MCF 10A (cell line): ENCODE measurements around the gene GLRB. TPM values are rescaled to one million over a fixed set of nuclear protein-coding genes. Genes with fewer than 3 reads are reported as not detected.

Source experiments
- BruUV-seq: library from RNA; stranded (reverse); fragments of 400-500 nt; replicated peaks from 2 replicates; lab custom pipeline; 2021; lab: Mats Ljungman, UMichigan
- CTCF ChIA-PET: fragments of 300-600 bp; sonication (Branson Sonifier 250); formaldehyde crosslinking; extraction: SDS; loops from one replicate; lab custom pipeline; 2021; ENCODE audit warnings: antibody characterized with exemption, inconsistent platforms; lab: Yijun Ruan, JAX
- POLR2A ChIA-PET: fragments of 300-600, 350-650 bp; sonication (Branson Sonifier 250); formaldehyde crosslinking; extraction: SDS; loops from one replicate; lab custom pipeline; 2020; ENCODE audit warnings: antibody characterized with exemption, inconsistent platforms; lab: Yijun Ruan, JAX
- DNase-seq: peaks from one replicate; pipeline ENCODE4 v3.0.0-alpha.2; 2018; ENCODE audit not compliant: unreplicated experiment
- H3K27ac Mint-ChIP-seq: one replicate; pipeline ENCODE4 v1.8.0; 2022; ENCODE audit warnings: mild to moderate bottlenecking, low read depth, mixed read lengths; ENCODE audit not compliant: unreplicated experiment
- H3K27me3 Mint-ChIP-seq: one replicate; pipeline ENCODE4 v1.8.0; 2022; ENCODE audit warnings: mixed read lengths; ENCODE audit not compliant: insufficient read depth, unreplicated experiment
- H3K36me3 Mint-ChIP-seq: one replicate; pipeline ENCODE4 v1.8.0; 2022; ENCODE audit warnings: mild to moderate bottlenecking, moderate library complexity, mixed read lengths; ENCODE audit not compliant: insufficient read depth, unreplicated experiment
- H3K4me1 Mint-ChIP-seq: one replicate; pipeline ENCODE4 v1.8.0; 2022; ENCODE audit warnings: mixed read lengths; ENCODE audit not compliant: insufficient read depth, unreplicated experiment
- H3K4me3 Mint-ChIP-seq: one replicate; pipeline ENCODE4 v1.8.0; 2022; ENCODE audit warnings: mild to moderate bottlenecking, moderate library complexity, mixed read lengths; ENCODE audit not compliant: unreplicated experiment
- H3K9me3 Mint-ChIP-seq: one replicate; pipeline ENCODE4 v1.8.0; 2022; ENCODE audit warnings: mixed read lengths; ENCODE audit not compliant: unreplicated experiment
- intact Hi-C: fragments of 100-400 bp; cut with micrococcal nuclease; formaldehyde crosslinking; loops from 2 replicates; pipeline ENCODE4 v1.14.1; 2022
- total RNA-seq: library from RNA; stranded (reverse); gene quantifications from 2 replicates; pipeline ENCODE4 v1.2.3, GENCODE V29; 2022
- TF ChIP-seq, protein P1 (sequence below): fragments of 200-600 bp; IDR thresholded peaks from one replicate; pipeline ENCODE4 v1.8.0; 2022; ENCODE audit warnings: antibody characterized with exemption, mild to moderate bottlenecking; ENCODE audit not compliant: unreplicated experiment

Gene GLRB
- total RNA-seq, 1 experiment from 2014 or later: 5.9 TPM

DNA sequence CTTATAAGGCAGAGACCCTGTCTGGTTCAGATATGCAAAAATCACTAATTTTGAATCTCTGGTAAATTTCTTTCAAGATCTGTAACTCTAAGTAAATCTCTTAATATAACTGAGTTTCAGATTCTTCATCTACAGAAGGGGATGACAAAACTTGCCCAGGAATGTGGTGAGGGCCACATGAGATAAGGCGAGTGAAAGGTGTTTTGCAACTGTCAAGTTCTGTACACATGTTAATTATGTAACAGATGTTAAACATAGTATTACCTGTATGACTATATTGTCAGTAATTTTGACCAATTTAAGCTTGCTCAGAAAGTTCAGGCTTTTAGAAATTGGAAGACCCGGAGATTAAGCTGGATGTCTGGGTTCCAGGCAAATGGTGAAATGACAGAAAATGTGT lies 549 bp upstream of the GLRB start:
- no peak for DNase-seq
- Mint-ChIP-seq H3K4me3 (peak overlapping the region; percentile 91), H3K27ac (no peak overlapping the region), H3K36me3 (no peaks in the 10 kb centered on the region), H3K4me1 (peaks cover 8% of the 10 kb centered on the region), H3K27me3 (no peaks in the 10 kb centered on the region), H3K9me3 (no peaks in the 10 kb centered on the region)
- intact Hi-C loops: loop anchor here (5.0 kb wide), 1 partner anchor 42 kb away; no protein-coding TSS in a partner anchor
- POLR2A ChIA-PET: interaction anchor here (0.8 to 1.2 kb wide), 6 partner anchors 9 to 92 kb away, joined by 3 to 4 read pairs (median 3); no protein-coding TSS in a partner anchor
- BruUV-seq: no TSS peak
- TF ChIP-seq, protein P1, sequence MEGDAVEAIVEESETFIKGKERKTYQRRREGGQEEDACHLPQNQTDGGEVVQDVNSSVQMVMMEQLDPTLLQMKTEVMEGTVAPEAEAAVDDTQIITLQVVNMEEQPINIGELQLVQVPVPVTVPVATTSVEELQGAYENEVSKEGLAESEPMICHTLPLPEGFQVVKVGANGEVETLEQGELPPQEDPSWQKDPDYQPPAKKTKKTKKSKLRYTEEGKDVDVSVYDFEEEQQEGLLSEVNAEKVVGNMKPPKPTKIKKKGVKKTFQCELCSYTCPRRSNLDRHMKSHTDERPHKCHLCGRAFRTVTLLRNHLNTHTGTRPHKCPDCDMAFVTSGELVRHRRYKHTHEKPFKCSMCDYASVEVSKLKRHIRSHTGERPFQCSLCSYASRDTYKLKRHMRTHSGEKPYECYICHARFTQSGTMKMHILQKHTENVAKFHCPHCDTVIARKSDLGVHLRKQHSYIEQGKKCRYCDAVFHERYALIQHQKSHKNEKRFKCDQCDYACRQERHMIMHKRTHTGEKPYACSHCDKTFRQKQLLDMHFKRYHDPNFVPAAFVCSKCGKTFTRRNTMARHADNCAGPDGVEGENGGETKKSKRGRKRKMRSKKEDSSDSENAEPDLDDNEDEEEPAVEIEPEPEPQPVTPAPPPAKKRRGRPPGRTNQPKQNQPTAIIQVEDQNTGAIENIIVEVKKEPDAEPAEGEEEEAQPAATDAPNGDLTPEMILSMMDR: no peak
- CTCF ChIA-PET: interaction anchor here (0.8 to 1.1 kb wide), 5 partner anchors 11 to 107 kb away, joined by 3 to 7 read pairs (median 3); no protein-coding TSS in a partner anchor

DNA sequence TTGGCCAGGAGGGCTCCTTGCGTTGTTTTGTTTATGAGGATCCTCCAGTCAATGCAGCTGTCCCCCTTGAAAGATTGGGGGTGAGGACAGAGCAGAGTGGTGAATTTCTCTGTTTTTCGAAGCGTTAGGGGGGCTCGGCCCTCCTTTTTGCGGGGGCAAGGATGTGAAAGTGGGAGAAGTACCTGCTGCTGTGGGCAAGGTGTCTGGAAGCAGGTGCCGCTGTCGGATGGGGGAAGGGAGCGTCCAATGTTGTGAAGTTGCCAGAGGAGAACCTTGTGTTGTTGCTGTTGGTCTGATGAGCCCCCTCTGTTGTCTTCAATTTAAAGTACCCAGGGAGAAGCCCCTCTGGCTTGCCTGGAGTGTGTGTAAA lies 613 bp downstream of the GLRB start:
- DNase-seq: peak; percentile 38
- POLR2A ChIA-PET: interaction anchor here (0.9 to 1.2 kb wide), 2 partner anchors 278 to 540 kb away, joined by 3 to 5 read pairs; no protein-coding TSS in a partner anchor
- TF ChIP-seq, protein P1: no peak

DNA sequence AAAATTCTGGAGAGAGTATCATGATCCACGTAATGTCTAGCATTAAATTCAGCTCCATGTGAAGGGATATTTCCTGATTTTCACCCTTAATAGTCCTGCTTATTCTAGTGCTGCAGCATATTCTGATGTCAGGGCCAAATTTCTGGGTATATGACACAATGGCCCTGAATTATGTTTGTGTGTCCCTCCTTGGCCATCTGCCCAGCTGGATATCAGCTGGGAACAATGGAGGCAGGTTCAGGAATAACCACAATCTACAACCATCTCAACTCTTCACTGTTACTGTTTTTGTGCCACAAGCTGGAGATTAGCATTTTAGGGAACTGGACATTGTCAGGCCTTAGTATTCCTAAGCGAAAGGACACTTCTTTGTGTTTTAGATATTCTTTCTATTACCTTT lies 3.5 kb downstream of the GLRB start:
- H3K36me3 Mint-ChIP-seq: no peaks in the 10 kb centered on the region
- CTCF ChIA-PET: no interaction called here
- peaks cover 8% of the 10 kb centered on the region for H3K4me1 Mint-ChIP-seq
- intact Hi-C loops: loop anchor here (5.0 kb wide), 1 partner anchor 38 kb away; no protein-coding TSS in a partner anchor
- TF ChIP-seq, protein P1: no peak
- POLR2A ChIA-PET: interaction anchor here (0.6 to 1.3 kb wide), 2 partner anchors 10 to 847 kb away, joined by 3 to 5 read pairs; no protein-coding TSS in a partner anchor
- DNase-seq: no peak
- H3K27me3 Mint-ChIP-seq: no peaks in the 10 kb centered on the region
- H3K27ac Mint-ChIP-seq: no peak overlapping the region
- BruUV-seq: no TSS peak
- H3K4me3 Mint-ChIP-seq: no peak overlapping the region
- H3K9me3 Mint-ChIP-seq: no peaks in the 10 kb centered on the region

More for the DNA sequence above, 613 bp downstream of the GLRB start:
- BruUV-seq: no TSS peak
- CTCF ChIA-PET: interaction anchor here (1.1 kb wide), 1 partner anchor 10 kb away, joined by 3 read pairs; no protein-coding TSS in a partner anchor
- Mint-ChIP-seq H3K27ac (no peak overlapping the region), H3K27me3 (no peaks in the 10 kb centered on the region), H3K9me3 (no peaks in the 10 kb centered on the region), H3K36me3 (no peaks in the 10 kb centered on the region), H3K4me3 (peak overlapping the region; percentile 91), H3K4me1 (peaks cover 8% of the 10 kb centered on the region)
- intact Hi-C loops: loop anchor here (5.0 kb wide), 1 partner anchor 41 kb away; no protein-coding TSS in a partner anchor

DNA sequence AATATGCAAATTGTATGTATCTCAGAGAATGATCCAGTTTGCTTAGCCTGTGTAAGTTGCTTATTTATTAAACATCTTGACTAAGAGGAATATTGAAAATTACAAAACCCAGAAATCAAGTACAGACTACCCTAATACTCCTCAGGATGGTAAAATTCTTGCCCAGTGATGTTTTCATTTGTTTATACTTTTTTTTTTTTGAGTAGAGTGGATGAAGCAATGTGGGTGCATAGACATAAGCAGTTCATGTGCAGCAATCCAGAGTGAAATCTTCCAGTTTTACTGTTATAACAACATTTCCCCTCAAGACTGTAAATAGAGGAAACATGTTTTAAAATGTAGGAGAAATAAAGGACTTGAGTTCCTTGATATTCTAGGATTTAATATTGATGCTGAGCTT lies 4.7 kb downstream of the GLRB start:
- BruUV-seq: no TSS peak
- peaks cover 8% of the 10 kb centered on the region for H3K4me1 Mint-ChIP-seq
- DNase-seq: no peak
- intact Hi-C loops: no loop called here
- TF ChIP-seq, protein P1: no peak
- peaks cover 6% of the 10 kb centered on the region for H3K36me3 Mint-ChIP-seq
- H3K27me3 Mint-ChIP-seq: no peaks in the 10 kb centered on the region
- no peak overlapping the region for H3K4me3 Mint-ChIP-seq
- POLR2A ChIA-PET: no interaction called here
- H3K27ac Mint-ChIP-seq: no peak overlapping the region
- no peaks in the 10 kb centered on the region for H3K9me3 Mint-ChIP-seq
- CTCF ChIA-PET: no interaction called here
